ENCODE measurements around the gene HPRT1.

DNA sequence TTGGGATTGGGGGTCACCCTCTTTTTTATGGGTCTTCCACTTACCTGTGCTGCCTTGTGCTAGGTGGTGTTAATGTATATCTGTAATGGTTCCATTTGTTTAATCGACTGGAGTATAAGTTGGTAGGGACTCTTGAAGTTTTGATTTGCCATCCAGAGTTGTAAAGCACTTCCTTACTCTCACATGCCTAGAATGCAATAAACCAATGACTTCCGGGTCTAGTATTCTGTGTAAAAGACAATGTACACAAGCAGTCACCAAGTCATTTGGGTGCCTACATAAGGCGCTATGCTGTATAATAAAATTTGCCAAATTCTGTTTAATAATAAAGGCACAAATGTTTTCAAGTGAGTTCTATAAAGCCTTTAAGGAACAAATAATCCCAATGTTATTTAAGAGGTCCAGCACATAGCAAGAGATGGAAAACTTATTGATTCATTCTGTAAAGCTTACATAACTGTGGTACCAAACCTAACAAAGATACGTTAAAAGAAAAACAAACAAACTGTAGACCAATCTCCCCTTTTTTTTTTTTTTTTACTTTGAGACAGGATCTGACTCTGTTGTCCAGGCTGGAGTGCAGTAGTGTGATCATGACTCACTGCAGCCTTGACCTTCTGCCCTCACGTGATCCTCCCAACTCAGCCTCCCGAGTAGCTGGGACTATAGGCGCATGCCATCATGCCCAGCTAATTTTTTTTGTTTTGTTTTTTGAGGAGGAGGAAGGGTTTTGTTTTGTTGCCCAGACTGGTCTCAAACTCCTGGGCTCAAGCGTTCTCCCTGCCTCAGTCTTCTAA, 41.5 kb upstream of the HPRT1 start:
- TF ChIP-seq, protein P1, sequence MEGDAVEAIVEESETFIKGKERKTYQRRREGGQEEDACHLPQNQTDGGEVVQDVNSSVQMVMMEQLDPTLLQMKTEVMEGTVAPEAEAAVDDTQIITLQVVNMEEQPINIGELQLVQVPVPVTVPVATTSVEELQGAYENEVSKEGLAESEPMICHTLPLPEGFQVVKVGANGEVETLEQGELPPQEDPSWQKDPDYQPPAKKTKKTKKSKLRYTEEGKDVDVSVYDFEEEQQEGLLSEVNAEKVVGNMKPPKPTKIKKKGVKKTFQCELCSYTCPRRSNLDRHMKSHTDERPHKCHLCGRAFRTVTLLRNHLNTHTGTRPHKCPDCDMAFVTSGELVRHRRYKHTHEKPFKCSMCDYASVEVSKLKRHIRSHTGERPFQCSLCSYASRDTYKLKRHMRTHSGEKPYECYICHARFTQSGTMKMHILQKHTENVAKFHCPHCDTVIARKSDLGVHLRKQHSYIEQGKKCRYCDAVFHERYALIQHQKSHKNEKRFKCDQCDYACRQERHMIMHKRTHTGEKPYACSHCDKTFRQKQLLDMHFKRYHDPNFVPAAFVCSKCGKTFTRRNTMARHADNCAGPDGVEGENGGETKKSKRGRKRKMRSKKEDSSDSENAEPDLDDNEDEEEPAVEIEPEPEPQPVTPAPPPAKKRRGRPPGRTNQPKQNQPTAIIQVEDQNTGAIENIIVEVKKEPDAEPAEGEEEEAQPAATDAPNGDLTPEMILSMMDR (IDR thresholded peaks at IDR 0.05), result no peak
- no peak for TF ChIP-seq POLR2A (IDR thresholded peaks at IDR 0.05)
